Peyer's patch (tissue), 4 donors: Measurements from ENCODE around the gene BCL2L12. TPM values are rescaled to one million over a fixed set of nuclear protein-coding genes. Genes with fewer than 3 reads are reported as not detected.

Experiments
- DNase-seq, 3 donors: peaks; one replicate each; pipeline ENCODE4 v3.0.0-alpha.2; 2017 to 2019
- H3K27ac ChIP-seq, 4 donors: fragments of 200-600 bp; sonication (generic); one replicate each; pipeline ENCODE4 v1.5.1; 2016 to 2019
- H3K27me3 ChIP-seq, 2 donors: fragments of 200-600 bp; sonication (generic); one replicate each; pipeline ENCODE4 v1.5.1; 2019
- H3K36me3 ChIP-seq, 3 donors: fragments of 200-600 bp; sonication (generic); one replicate each; pipeline ENCODE4 v1.5.1; 2016 to 2019
- H3K4me1 ChIP-seq, 4 donors: fragments of 200-600 bp; sonication (generic); one replicate each; pipeline ENCODE4 v1.5.1; 2016 to 2019
- H3K4me3 ChIP-seq, 4 donors: fragments of 200-600 bp; sonication (generic); 1 replicate in 3 of 4; 2 replicates in 1 of 4; pipeline ENCODE4 v1.5.1; 2016 to 2019; ENCODE audit warnings: mild to moderate bottlenecking in 1 of 4
- H3K9me3 ChIP-seq, 4 donors: fragments of 200-600 bp; sonication (generic); one replicate each; pipeline ENCODE4 v1.5.1; 2016 to 2019; ENCODE audit warnings: mild to moderate bottlenecking in 1 of 4
- CTCF ChIP-seq, 6 experiments: fragments of 450-650 bp in 4 of 6; fragments of 200-600 bp in 2 of 6; sonication (generic) in 1 of 6; IDR thresholded peaks; one replicate each; pipeline ENCODE4 v1.5.1; 2017 to 2019; ENCODE audit warnings: antibody characterized with exemption in 6 of 6, mild to moderate bottlenecking in 3 of 6, moderate library complexity in 1 of 6
- POLR2A ChIP-seq, 2 donors: fragments of 450-650 bp; IDR thresholded peaks; one replicate each; pipeline ENCODE4 v1.5.1; 2017; ENCODE audit warnings: antibody characterized with exemption in 2 of 2, mild to moderate bottlenecking in 2 of 2, moderate library complexity in 2 of 2
- total RNA-seq, 4 donors: library from RNA; depleted of rRNA; stranded (reverse); fragments of >200 nt; gene quantifications; one replicate each; pipeline ENCODE4 v1.1.0, GENCODE V29; 2016

The BCL2L12 gene
- total RNA-seq, 4 donors from 2014 or later, result 5.3 to 28.9 (median 12.2) TPM

DNA sequence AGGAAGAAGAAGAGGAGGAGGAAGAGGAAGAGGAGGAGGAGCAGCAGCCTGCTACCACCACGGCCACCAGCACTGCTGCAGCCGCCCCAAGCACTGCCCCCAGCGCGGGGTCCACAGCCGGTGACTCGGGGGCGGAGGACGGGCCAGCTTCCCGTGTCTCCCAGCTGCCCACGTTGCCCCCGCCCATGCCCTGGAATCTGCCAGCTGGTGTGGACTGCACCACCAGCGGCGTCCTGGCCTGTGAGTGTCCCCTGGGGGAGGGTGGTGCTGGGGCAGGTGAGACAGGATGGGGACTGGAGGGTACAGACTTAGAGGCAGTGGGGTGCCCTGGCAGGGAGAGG, 12.3 kb upstream of the BCL2L12 start:
- no peaks in the 10 kb centered on the region for H3K4me1 ChIP-seq
- peaks cover 0 to 96% (median 0%) of the 10 kb centered on the region in 3 donors for H3K36me3 ChIP-seq
- H3K9me3 ChIP-seq, result no peaks in the 10 kb centered on the region
- H3K27ac ChIP-seq, result no peak overlapping the region
- H3K27me3 ChIP-seq, result no peaks in the 10 kb centered on the region
- no peak for DNase-seq
- H3K4me3 ChIP-seq, result no peak overlapping the region
- TF ChIP-seq POLR2A (IDR thresholded peaks at IDR 0.05) (no peak), CTCF (IDR thresholded peaks at IDR 0.05) (no peak)

DNA sequence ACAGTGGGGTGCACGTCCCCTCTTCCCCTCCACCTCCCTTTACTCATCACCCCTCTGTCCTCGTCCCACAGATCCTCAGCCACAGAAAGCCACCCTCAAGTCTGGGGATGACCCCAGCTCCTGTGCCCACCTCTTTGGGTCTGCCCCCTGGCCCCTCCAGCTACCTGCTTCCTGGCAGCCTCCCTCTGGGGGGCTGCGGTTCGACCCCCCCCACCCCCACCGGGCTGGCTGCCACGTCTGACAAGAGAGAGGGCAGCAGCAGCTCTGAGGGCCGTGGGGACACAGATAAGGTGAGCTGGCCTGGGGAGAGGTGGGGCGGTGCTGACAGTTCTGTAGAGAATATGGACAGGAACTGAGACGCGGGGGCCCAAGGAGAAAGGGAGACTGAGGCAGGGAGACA, 11.2 kb upstream of the BCL2L12 start:
- no peak for DNase-seq
- no peaks in the 10 kb centered on the region for H3K4me1 ChIP-seq
- H3K36me3 ChIP-seq, result peaks cover 0 to 96% (median 0%) of the 10 kb centered on the region in 3 donors
- H3K27me3 ChIP-seq, result no peaks in the 10 kb centered on the region
- TF ChIP-seq CTCF (IDR thresholded peaks at IDR 0.05) (no peak), POLR2A (IDR thresholded peaks at IDR 0.05) (no peak)
- H3K9me3 ChIP-seq, result no peaks in the 10 kb centered on the region
- no peak overlapping the region for H3K4me3 ChIP-seq
- H3K27ac ChIP-seq, result no peak overlapping the region

- no peak for DNase-seq
- no peaks in the 10 kb centered on the region for H3K9me3 ChIP-seq
- H3K4me1 ChIP-seq, result no peaks in the 10 kb centered on the region
- TF ChIP-seq POLR2A (IDR thresholded peaks at IDR 0.05), result no peak
- TF ChIP-seq CTCF (IDR thresholded peaks at IDR 0.05), result no peak
- H3K27me3 ChIP-seq, result no peaks in the 10 kb centered on the region
- no peak overlapping the region for H3K4me3 ChIP-seq
- H3K27ac ChIP-seq, result no peak overlapping the region
- H3K36me3 ChIP-seq, result peaks cover 0 to 96% (median 0%) of the 10 kb centered on the region in 3 donors
These were observed 9.9 kb upstream of the BCL2L12 start for GRCh38 chr19:49655570-49656455.

DNA sequence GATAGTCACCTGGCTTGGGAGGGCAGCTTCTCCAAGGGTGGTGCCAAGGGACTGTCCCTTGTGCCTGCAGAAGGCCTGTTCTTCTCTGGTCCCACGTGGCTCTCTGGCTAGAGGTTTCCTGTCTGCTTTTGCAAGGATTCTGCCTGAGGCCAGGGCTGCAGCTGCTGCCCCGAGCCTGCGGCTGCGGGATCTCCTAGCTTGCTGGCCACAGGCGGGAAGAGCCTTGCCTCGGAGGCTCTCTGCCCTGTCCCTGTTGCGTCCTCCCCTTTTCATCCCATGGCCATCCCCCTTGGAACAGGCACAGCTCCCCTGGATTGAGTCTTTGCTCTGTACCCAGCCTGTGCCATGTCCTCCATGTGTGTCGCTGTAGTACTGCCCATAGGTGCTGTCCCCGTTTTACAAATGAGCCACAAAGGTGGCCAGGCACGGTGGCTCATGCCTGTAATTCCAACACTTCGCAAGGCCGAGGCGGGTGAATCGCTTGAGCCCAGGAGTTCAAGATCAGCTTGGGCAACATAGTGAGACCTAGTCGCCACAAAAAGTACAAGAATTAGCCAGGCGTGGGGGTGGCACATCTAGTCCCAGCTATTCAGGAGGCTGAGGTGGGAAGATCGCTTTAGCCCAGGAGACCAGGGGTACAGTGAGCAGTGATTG, 9.2 kb upstream of the BCL2L12 start:
- Histone ChIP-seq H3K4me1 (no peaks in the 10 kb centered on the region), H3K36me3 (peaks cover 0 to 96% (median 0%) of the 10 kb centered on the region in 3 donors), H3K27me3 (no peaks in the 10 kb centered on the region), H3K27ac (no peak overlapping the region), H3K4me3 (no peak overlapping the region), H3K9me3 (no peaks in the 10 kb centered on the region)
- TF ChIP-seq POLR2A (IDR thresholded peaks at IDR 0.05) (no peak), CTCF (IDR thresholded peaks at IDR 0.05) (no peak)
- no peak for DNase-seq

- peaks cover 0 to 100% (median 0%) of the 10 kb centered on the region in 3 donors for H3K36me3 ChIP-seq
- H3K9me3 ChIP-seq, result no peaks in the 10 kb centered on the region
- H3K4me1 ChIP-seq, result no peaks in the 10 kb centered on the region
- no peak for TF ChIP-seq POLR2A (IDR thresholded peaks at IDR 0.05)
- no peak for TF ChIP-seq CTCF (IDR thresholded peaks at IDR 0.05)
- no peak for DNase-seq
- no peak overlapping the region for H3K4me3 ChIP-seq
- H3K27ac ChIP-seq, result no peak overlapping the region
- H3K27me3 ChIP-seq, result no peaks in the 10 kb centered on the region
These were observed 8.1 kb upstream of the BCL2L12 start for GRCh38 chr19:49657493-49658138.
